ENCODE results near the gene KRTAP10-1.

Gene KRTAP10-1

GRCh38 chr21:44513389-44514217 lies 26.4 kb downstream of the KRTAP10-1 start:
- H3K4me3 ChIP-seq (ENCODE audit: insufficient read depth, low read length, poor library complexity, severe bottlenecking) = no peak overlapping the region
- H4K20me1 ChIP-seq (ENCODE audit: low read depth, low read length) = no peaks in the 10 kb centered on the region
- no peak overlapping the region for H2AFZ ChIP-seq (ENCODE audit: low read depth, low read length, severe bottlenecking)
- no peaks in the 10 kb centered on the region for H3K9me3 ChIP-seq (ENCODE audit: insufficient read depth, low read length)
- no peaks in the 10 kb centered on the region for H3K36me3 ChIP-seq (ENCODE audit: low read length)
- H3K9me2 ChIP-seq (replicated peaks; ENCODE audit: insufficient read depth, low read length) = no peaks in the 10 kb centered on the region
- no peaks in the 10 kb centered on the region for H3K79me2 ChIP-seq (ENCODE audit: insufficient read depth, low read length)
- H3K4me2 ChIP-seq (ENCODE audit: low read depth, low read length, poor library complexity, severe bottlenecking) = no peak overlapping the region
- no peaks in the 10 kb centered on the region for H3F3A ChIP-seq (ENCODE audit: insufficient read depth)
- no peak overlapping the region for H3K9ac ChIP-seq (ENCODE audit: low read length)
- H3K27ac ChIP-seq (ENCODE audit: low read depth, low read length) = no peak overlapping the region
- TF ChIP-seq EZH2phosphoT487 (conservative IDR thresholded peaks at IDR 0.05; ENCODE audit: low read length) (no peak), CTCF (IDR thresholded peaks at IDR 0.05; ENCODE audit: insufficient read depth, low read length, poor library complexity, severe bottlenecking) (no peak)
- no peaks in the 10 kb centered on the region for H3K27me3 ChIP-seq (ENCODE audit: low read length)

- Histone ChIP-seq H3F3A (ENCODE audit: insufficient read depth) (no peaks in the 10 kb centered on the region), H3K4me3 (ENCODE audit: insufficient read depth, low read length, poor library complexity, severe bottlenecking) (no peak overlapping the region), H4K20me1 (ENCODE audit: low read depth, low read length) (no peaks in the 10 kb centered on the region), H3K9me2 (replicated peaks; ENCODE audit: insufficient read depth, low read length) (no peaks in the 10 kb centered on the region), H3K27me3 (ENCODE audit: low read length) (no peaks in the 10 kb centered on the region), H3K27ac (ENCODE audit: low read depth, low read length) (no peak overlapping the region), H3K9ac (ENCODE audit: low read length) (no peak overlapping the region), H3K79me2 (ENCODE audit: insufficient read depth, low read length) (no peaks in the 10 kb centered on the region), H3K36me3 (ENCODE audit: low read length) (no peaks in the 10 kb centered on the region), H3K4me2 (ENCODE audit: low read depth, low read length, poor library complexity, severe bottlenecking) (no peak overlapping the region), H3K9me3 (ENCODE audit: insufficient read depth, low read length) (no peaks in the 10 kb centered on the region), H2AFZ (ENCODE audit: low read depth, low read length, severe bottlenecking) (no peak overlapping the region)
- no peak for TF ChIP-seq EZH2phosphoT487 (conservative IDR thresholded peaks at IDR 0.05; ENCODE audit: low read length)
- no peak for TF ChIP-seq CTCF (IDR thresholded peaks at IDR 0.05; ENCODE audit: insufficient read depth, low read length, poor library complexity, severe bottlenecking)
Measured at GRCh38 chr21:44512496-44513388, 27.3 kb downstream of the KRTAP10-1 start.

- no peak overlapping the region for H3K4me3 ChIP-seq (ENCODE audit: insufficient read depth, low read length, poor library complexity, severe bottlenecking)
- H3F3A ChIP-seq (ENCODE audit: insufficient read depth) = no peaks in the 10 kb centered on the region
- H3K9me3 ChIP-seq (ENCODE audit: insufficient read depth, low read length) = no peaks in the 10 kb centered on the region
- H3K36me3 ChIP-seq (ENCODE audit: low read length) = no peaks in the 10 kb centered on the region
- no peak for TF ChIP-seq CTCF (IDR thresholded peaks at IDR 0.05; ENCODE audit: insufficient read depth, low read length, poor library complexity, severe bottlenecking)
- TF ChIP-seq EZH2phosphoT487 (conservative IDR thresholded peaks at IDR 0.05; ENCODE audit: low read length) = no peak
- no peaks in the 10 kb centered on the region for H4K20me1 ChIP-seq (ENCODE audit: low read depth, low read length)
- H3K27me3 ChIP-seq (ENCODE audit: low read length) = no peaks in the 10 kb centered on the region
- H3K4me2 ChIP-seq (ENCODE audit: low read depth, low read length, poor library complexity, severe bottlenecking) = no peak overlapping the region
- no peaks in the 10 kb centered on the region for H3K9me2 ChIP-seq (replicated peaks; ENCODE audit: insufficient read depth, low read length)
- H3K79me2 ChIP-seq (ENCODE audit: insufficient read depth, low read length) = no peaks in the 10 kb centered on the region
- H3K9ac ChIP-seq (ENCODE audit: low read length) = no peak overlapping the region
- no peak overlapping the region for H2AFZ ChIP-seq (ENCODE audit: low read depth, low read length, severe bottlenecking)
- H3K27ac ChIP-seq (ENCODE audit: low read depth, low read length) = no peak overlapping the region
Measured at GRCh38 chr21:44511938-44512275, 28.1 kb downstream of the KRTAP10-1 start.

Measured in SU-DHL-6 (cell line).